Fibroblast of lung (primary cell): ENCODE measurements around the gene SLC38A6.

Experiments used
- CTCF ChIP-seq, 2 donors: IDR thresholded peaks in 1 of 2; conservative IDR thresholded peaks in 1 of 2; 1 replicate in 1 of 2; 2 replicates in 1 of 2; pipeline ENCODE4 v1.5.1; 2011 to 2012; ENCODE audit warnings: low read length in 2 of 2, control low read depth in 1 of 2, inconsistent platforms in 1 of 2, low read depth in 1 of 2, mild to moderate bottlenecking in 1 of 2
- EZH2 ChIP-seq: IDR thresholded peaks from 2 replicates; pipeline ENCODE4 v1.5.1; 2012; ENCODE audit warnings: low read length, control low read depth, mild to moderate bottlenecking; ENCODE audit errors: missing control alignments

DNA sequence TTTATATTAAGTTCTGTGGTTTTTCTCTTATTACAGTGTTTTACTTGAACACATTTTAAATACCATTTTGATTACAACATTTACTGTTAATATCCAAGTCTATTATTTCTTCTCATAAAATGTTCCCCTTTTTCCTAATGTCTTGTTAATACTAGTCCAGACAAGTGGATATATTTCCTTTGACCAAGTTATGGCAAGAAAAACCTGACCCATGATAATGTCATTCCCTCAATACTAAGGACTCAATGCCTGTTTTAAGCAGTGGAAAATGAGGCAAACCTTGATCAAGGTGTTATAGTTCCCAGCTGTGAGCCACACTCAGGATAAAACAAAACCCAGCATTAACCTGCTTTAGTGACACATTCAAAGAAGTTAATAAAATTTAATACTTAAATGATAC, 12.4 kb upstream of the SLC38A6 start:
- TF ChIP-seq CTCF (conservative IDR thresholded peaks at IDR 0.05 in 1 of 2, IDR thresholded peaks at IDR 0.05 in 1 of 2; ENCODE audit: low read depth in 1 of 2, low read length in 2 of 2), result no peak
- TF ChIP-seq EZH2, result no peak
